ENCODE data around the gene RGP1.

RGP1 gene

GRCh38 chr9:35769763-35770162, 20.7 kb downstream of the RGP1 start:
- no peak for DNase-seq (ENCODE audit: extremely low read depth in 1 of 2, low read depth in 1 of 2)

- no peak for DNase-seq (ENCODE audit: extremely low read depth in 1 of 2, low read depth in 1 of 2)
Observed at GRCh38 chr9:35771075-35771433, 22.0 kb downstream of the RGP1 start.

GRCh38 chr9:35771534-35771933, 22.4 kb downstream of the RGP1 start:
- no peak for DNase-seq (ENCODE audit: extremely low read depth in 1 of 2, low read depth in 1 of 2)

DNA sequence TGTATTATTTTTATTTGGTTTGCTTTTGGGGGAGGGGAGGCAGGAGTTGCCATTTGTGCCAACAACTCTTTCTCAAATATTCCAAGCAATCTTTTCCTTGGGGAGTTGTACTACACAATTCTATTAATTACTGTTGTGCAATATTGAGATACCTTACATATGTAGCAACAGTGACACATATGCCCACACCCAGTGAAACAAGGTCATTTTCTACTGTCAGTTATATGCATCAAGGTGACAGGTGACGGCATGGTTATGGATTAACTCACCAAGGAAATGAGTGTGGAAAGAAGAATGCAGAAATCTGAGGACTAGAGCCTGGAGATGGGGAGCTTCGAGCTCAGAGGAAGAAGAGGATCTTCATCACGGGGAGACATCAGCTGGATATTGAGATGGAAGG, 22.9 kb downstream of the RGP1 start:
- DNase-seq (ENCODE audit: extremely low read depth in 1 of 2, low read depth in 1 of 2) = no peak

- no peak for DNase-seq (ENCODE audit: extremely low read depth in 1 of 2, low read depth in 1 of 2)
Observed at GRCh38 chr9:35774907-35775635, 26.0 kb downstream of the RGP1 start.

DNA sequence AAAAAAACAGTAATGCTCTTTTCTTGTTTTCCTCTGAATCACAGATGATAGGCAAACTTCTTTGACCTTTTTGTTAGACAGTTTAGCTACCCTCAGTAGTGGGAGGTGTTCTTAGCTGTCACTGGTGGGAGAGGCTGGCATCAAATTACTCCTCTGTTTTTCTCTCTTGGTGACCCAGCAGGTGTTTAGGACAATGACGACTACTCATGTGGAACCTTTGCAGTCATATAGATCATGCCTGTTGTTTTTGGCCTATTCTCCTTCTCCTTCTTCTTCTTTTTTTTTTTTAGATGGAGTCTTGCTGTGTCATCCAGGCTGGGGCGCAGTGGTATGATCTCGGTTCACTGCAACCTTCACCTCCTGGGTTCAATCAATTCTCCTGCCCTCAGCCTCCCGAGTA, 26.9 kb downstream of the RGP1 start:
- DNase-seq (ENCODE audit: extremely low read depth in 1 of 2, low read depth in 1 of 2) = no peak

GRCh38 chr9:35778496-35778895, 29.4 kb downstream of the RGP1 start:
- no peak for DNase-seq (ENCODE audit: extremely low read depth in 1 of 2, low read depth in 1 of 2)

DNA sequence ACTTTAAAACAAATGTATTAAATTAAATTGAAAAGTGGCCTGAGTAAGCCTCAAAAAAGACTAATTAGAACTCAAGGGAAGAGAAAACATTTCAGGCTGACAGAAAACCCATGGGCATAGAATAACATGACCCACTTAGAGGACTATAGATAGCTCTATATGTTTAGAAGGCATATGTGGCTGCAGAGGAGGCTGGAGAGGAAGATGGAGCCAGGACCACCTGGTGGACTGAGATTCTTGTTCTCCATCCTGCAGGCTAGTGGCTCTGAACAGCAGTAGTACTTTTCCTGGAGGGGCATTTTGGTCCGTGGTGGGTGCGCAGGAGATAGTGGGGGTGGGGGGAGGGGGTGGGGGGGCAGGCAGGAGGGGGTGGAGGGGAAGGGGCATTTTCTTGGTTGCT, 32.0 kb downstream of the RGP1 start:
- DNase-seq (ENCODE audit: extremely low read depth in 1 of 2, low read depth in 1 of 2) = no peak

DNA sequence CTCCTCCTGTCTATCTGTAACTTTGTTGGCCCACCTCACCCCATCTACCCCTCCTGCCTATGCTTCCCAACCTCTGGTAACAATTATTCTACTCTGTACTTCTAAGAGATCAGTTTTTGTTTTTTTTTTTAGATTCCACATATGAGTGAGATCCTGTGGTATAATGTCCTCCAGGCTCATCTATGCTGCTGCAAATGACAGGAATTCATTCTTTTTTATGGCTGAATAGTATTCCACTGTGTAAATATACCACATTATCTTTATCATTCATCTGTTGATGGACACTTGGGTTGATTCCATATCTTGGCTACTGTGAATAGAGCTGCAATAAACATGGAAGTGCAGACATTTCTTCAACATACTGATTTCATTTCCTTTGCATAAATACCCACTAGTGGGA, 34.3 kb downstream of the RGP1 start:
- no peak for DNase-seq (ENCODE audit: extremely low read depth in 1 of 2, low read depth in 1 of 2)

DNA sequence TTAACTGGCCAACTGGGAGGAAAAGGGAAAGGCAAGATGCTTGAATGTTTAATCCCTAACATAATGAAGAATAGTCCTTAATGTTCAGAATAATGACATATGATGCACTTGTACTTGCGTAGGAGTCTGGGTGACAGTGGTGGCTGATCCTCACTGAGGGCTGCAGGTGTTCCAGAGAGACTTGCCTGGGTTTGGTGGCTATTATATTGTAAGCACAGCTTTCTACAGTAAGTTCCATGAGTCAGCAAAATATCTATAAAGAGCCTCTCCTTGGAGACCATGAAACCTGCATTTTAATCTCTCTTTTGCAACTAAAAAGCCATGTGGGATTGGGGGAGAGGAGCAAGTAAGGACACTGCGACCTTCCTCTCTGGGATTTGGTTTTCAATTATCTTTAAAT, 40.5 kb downstream of the RGP1 start:
- DNase-seq (ENCODE audit: extremely low read depth in 1 of 2, low read depth in 1 of 2) = no peak

DNA sequence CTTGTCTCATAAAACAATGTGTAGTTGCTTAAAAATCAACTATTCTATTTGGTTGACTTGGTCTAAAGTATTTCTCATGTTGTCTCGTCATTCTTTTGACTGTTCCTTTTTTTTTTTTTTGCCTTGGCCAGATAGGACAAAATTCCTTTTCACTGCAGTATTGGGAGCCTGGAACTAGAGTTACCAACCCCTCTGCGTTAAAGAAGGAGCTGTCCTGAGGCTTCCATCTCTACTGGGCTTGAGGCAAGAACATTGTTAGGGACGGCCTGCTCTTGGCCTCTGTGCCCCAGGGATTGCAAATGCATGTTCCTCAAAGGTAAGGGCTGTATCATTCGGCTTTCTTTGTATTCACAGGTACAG, 40.9 kb downstream of the RGP1 start:
- no peak for DNase-seq (ENCODE audit: extremely low read depth in 1 of 2, low read depth in 1 of 2)

- peak in 1 of 2 donors; percentile 23 for DNase-seq (ENCODE audit: extremely low read depth in 1 of 2, low read depth in 1 of 2)
Observed at GRCh38 chr9:35790385-35791296, 41.6 kb downstream of the RGP1 start.

DNA sequence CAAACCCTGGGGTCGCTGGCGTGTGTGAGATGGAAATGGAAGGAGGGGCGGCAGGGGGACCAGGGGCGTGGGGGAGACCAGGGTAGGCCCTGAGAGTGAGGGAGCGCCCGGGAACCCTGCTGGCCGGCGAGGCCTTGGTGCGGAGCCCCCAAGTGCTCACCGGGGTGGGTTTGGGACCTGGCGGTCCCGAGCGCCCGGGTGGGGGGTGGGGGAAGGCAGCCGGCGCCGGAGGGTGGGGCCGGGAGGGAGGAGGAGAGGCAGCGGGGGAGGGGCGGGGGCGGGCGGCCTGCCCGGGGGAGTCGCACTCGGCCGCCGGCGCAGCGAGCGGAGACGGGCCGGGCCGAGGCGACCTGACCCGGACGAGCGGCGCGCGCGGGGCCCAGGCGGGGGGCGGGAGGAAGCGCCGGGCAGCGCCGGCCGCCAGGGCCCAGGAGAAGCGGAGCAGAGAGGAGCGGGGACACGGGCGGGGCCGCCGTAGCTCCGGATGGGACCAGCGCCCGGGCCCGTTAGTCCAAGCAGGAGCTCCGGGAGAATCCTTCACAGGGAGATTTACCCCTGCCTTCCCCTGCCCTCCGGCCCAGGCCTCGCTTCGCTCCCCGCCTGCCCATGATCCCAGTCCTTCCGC, 42.3 kb downstream of the RGP1 start, which contains the start of gene NPR2:
TSS of gene NPR2 (plus strand) at position 295 of the 625 bp plus-strand sequence. CDS start 818 bp downstream, outside the sequence.
- no peak for DNase-seq (ENCODE audit: extremely low read depth in 1 of 2, low read depth in 1 of 2)

GRCh38 chr9:35792024-35792813, 43.1 kb downstream of the RGP1 start:
- no peak for DNase-seq (ENCODE audit: extremely low read depth in 1 of 2, low read depth in 1 of 2)

DNA sequence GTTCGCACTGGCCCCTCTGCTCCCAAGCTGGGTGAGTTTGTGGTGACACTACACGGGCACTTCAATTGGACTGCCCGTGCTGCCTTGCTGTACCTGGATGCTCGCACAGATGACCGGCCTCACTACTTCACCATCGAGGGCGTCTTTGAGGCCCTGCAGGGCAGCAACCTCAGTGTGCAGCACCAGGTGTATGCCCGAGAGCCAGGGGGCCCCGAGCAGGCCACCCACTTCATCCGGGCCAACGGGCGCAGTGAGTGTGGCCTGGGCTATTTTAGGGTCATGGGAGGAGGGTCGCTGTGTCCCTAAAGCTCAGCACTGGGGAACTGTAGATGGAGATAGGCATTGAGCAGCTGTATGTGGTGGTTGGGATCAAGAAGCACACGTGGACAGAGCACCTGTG, 43.7 kb downstream of the RGP1 start:
- DNase-seq (ENCODE audit: extremely low read depth in 1 of 2, low read depth in 1 of 2) = no peak

- no peak for DNase-seq (ENCODE audit: extremely low read depth in 1 of 2, low read depth in 1 of 2)
Observed at GRCh38 chr9:35793461-35793860, 44.4 kb downstream of the RGP1 start.

DNA sequence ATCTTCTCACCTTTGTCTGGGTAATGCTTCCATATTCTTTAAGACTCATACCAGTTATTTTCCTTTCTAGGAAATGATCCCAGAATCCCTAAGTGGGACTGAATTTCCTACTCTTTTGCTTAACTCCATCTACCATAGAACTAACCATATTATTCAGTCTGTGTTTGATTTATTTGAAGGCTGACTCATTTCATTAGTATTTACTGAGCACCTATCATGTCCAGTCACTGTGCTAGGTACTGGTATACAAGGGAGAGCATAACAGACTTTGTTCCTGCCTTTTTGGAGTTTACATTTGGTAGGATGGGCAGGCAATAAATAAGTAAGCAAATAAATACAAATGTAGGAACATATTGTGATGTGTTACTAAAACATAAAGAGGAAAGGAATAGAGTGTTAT, 46.6 kb downstream of the RGP1 start:
- no peak for DNase-seq (ENCODE audit: extremely low read depth in 1 of 2, low read depth in 1 of 2)

- DNase-seq (ENCODE audit: extremely low read depth in 1 of 2, low read depth in 1 of 2) = no peak
Observed at GRCh38 chr9:35797311-35798109, 48.4 kb downstream of the RGP1 start.

DNA sequence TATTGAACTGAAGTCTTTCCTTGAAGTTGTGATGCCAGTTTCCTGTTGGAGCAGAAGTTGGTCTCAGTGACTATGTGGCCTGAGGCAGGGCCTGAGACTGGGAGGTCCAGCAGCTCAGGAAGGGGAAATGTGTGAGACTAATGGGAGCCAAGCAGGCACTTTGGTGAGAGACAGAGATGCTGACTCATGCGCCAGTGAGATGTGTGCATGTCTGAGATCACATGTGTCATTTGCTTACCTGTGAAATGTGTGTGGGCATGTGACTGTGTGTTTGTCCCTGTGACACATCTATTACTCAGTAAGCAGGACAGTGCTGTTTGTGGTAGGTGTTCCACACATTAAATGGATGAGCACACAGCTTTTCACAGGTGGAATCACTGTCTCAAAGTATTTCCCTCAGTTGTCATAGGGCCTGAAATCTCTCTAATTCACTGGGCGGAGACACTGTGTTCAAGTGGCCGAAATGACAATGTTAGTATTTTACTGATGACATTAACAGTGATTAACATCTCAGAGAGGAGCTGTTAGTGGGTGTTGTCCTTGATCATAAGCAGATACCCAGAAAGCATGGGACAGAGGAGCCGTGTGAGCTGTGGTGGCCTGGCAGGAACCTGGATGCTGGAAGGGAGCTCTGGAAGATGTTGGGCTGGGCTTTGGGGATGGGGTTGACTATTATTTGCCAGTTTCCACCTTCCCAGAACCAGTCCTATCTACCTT, 49.7 kb downstream of the RGP1 start:
- peak in 1 of 2 donors; percentile 52 for DNase-seq (ENCODE audit: extremely low read depth in 1 of 2, low read depth in 1 of 2)

Measured in stimulated activated CD8-positive, alpha-beta memory T cell treated with anti-CD3 and anti-CD28 coated beads, Interleukin-7, amount 100 ng/mL, for 48 hours (primary cell).